ENCODE measurements around the gene TTC28. TPM values are rescaled to one million over a fixed set of nuclear protein-coding genes. Genes with fewer than 3 reads are reported as not detected.

TTC28 gene
- total and polyA plus RNA-seq, 2 donors (not counting 1 experiment from before 2014, with no cell fraction given): 8.2 to 31.4 TPM

GRCh38 chr22:27933186-27933983 lies 746.3 kb downstream of the TTC28 start:
- no peak overlapping the region for H2AFZ ChIP-seq (ENCODE audit: low read length)
- no peaks in the 10 kb centered on the region for H3K27me3 ChIP-seq (ENCODE audit: control insufficient read depth, insufficient read depth, low read length)
- TF ChIP-seq EZH2 (IDR thresholded peaks at IDR 0.05; ENCODE audit: low read length, missing control alignments) (no peak), CTCF (conservative IDR thresholded peaks at IDR 0.05 in 1 of 2, IDR thresholded peaks at IDR 0.05 in 1 of 2; ENCODE audit: low read depth in 1 of 2, low read length in 2 of 2) (no peak)
- no peak overlapping the region for H3K4me2 ChIP-seq (ENCODE audit: extremely low read depth, insufficient read depth, low read length)
- H3K4me1 ChIP-seq (ENCODE audit: control insufficient read depth, extremely low read depth, insufficient read depth, low read length): no peaks in the 10 kb centered on the region
- H3K79me2 ChIP-seq (ENCODE audit: control insufficient read depth, insufficient read depth, low read length): no peaks in the 10 kb centered on the region
- no peak overlapping the region for H3K4me3 ChIP-seq (replicated peaks in 1 of 4; ENCODE audit: control extremely low read depth in 1 of 4, insufficient read depth in 1 of 4, low read depth in 3 of 4, low read length in 4 of 4)
- H3K9ac ChIP-seq (ENCODE audit: insufficient read depth, low read length): no peak overlapping the region
- H3K27ac ChIP-seq (ENCODE audit: insufficient read depth, low read length): no peak overlapping the region
- no peaks in the 10 kb centered on the region for H3K9me3 ChIP-seq (ENCODE audit: control insufficient read depth, insufficient read depth, low read depth, low read length)
- no peak for DNase-seq (ENCODE audit: low read depth in 2 of 2)
- no peaks in the 10 kb centered on the region for H4K20me1 ChIP-seq (ENCODE audit: control insufficient read depth, extremely low read depth, insufficient read depth, low read length)
- H3K36me3 ChIP-seq (ENCODE audit: control insufficient read depth, insufficient read depth, low read length): no peaks in the 10 kb centered on the region

GRCh38 chr22:27930331-27931060 lies 749.1 kb downstream of the TTC28 start:
- H2AFZ ChIP-seq (ENCODE audit: low read length): no peak overlapping the region
- no peaks in the 10 kb centered on the region for H3K9me3 ChIP-seq (ENCODE audit: control insufficient read depth, insufficient read depth, low read depth, low read length)
- H3K36me3 ChIP-seq (ENCODE audit: control insufficient read depth, insufficient read depth, low read length): no peaks in the 10 kb centered on the region
- no peaks in the 10 kb centered on the region for H3K4me1 ChIP-seq (ENCODE audit: control insufficient read depth, extremely low read depth, insufficient read depth, low read length)
- H3K4me2 ChIP-seq (ENCODE audit: extremely low read depth, insufficient read depth, low read length): no peak overlapping the region
- no peak overlapping the region for H3K9ac ChIP-seq (ENCODE audit: insufficient read depth, low read length)
- H3K4me3 ChIP-seq (replicated peaks in 1 of 4; ENCODE audit: control extremely low read depth in 1 of 4, insufficient read depth in 1 of 4, low read depth in 3 of 4, low read length in 4 of 4): no peak overlapping the region
- no peaks in the 10 kb centered on the region for H4K20me1 ChIP-seq (ENCODE audit: control insufficient read depth, extremely low read depth, insufficient read depth, low read length)
- TF ChIP-seq CTCF (conservative IDR thresholded peaks at IDR 0.05 in 1 of 2, IDR thresholded peaks at IDR 0.05 in 1 of 2; ENCODE audit: low read depth in 1 of 2, low read length in 2 of 2) (no peak), EZH2 (IDR thresholded peaks at IDR 0.05; ENCODE audit: low read length, missing control alignments) (no peak)
- no peak overlapping the region for H3K27ac ChIP-seq (ENCODE audit: insufficient read depth, low read length)
- no peaks in the 10 kb centered on the region for H3K27me3 ChIP-seq (ENCODE audit: control insufficient read depth, insufficient read depth, low read length)
- H3K79me2 ChIP-seq (ENCODE audit: control insufficient read depth, insufficient read depth, low read length): no peaks in the 10 kb centered on the region
- no peak for DNase-seq (ENCODE audit: low read depth in 2 of 2)

Other genes with a start within 250 kb of the TTC28 start
- gene CHEK2, start 62.0 kb upstream of the TTC28 start, total RNA-seq: 13.4 and 14.5 TPM in 2 replicates
- gene CHEK2, start 62.0 kb upstream of the TTC28 start, polyA plus RNA-seq: 17.4 and 18.4 TPM in 2 replicates
- gene HSCB, start 62.2 kb upstream of the TTC28 start, total RNA-seq: 19.3 and 26.6 TPM in 2 replicates
- 17.7 and 22.3 TPM in 2 replicates for gene HSCB, start 62.2 kb upstream of the TTC28 start, polyA plus RNA-seq
- gene CCDC117, start 92.9 kb upstream of the TTC28 start, total RNA-seq: 12.4 and 18.7 TPM in 2 replicates
- gene CCDC117, start 92.9 kb upstream of the TTC28 start, polyA plus RNA-seq: 14.2 and 16.7 TPM in 2 replicates
- 190 and 241 TPM in 2 replicates for gene XBP1, start 120.7 kb upstream of the TTC28 start, total RNA-seq
- 110 and 144 TPM in 2 replicates for gene XBP1, start 120.7 kb upstream of the TTC28 start, polyA plus RNA-seq
- 2.3 and 2.6 TPM in 2 replicates for gene ZNRF3, start 203.7 kb upstream of the TTC28 start, total RNA-seq
- 1.1 and 2.5 TPM in 2 replicates for gene ZNRF3, start 203.7 kb upstream of the TTC28 start, polyA plus RNA-seq